Vagina (tissue), 2 donors: ENCODE data around the gene MBTPS1.

ENCODE experiments used
- POLR2A ChIP-seq, 2 donors: fragments of 450-650 bp; IDR thresholded peaks; one replicate each; pipeline ENCODE4 v1.6.1; 2017; ENCODE audit warnings: antibody characterized with exemption in 2 of 2, mild to moderate bottlenecking in 2 of 2, moderate library complexity in 2 of 2
- POLR2AphosphoS5 ChIP-seq, 2 donors: sonication (generic); formaldehyde crosslinking; IDR thresholded peaks; one replicate each; pipeline ENCODE4 v1.9.0; 2017; ENCODE audit warnings: antibody characterized with exemption in 2 of 2, mild to moderate bottlenecking in 2 of 2, low read depth in 1 of 2; ENCODE audit not compliant: insufficient read depth in 1 of 2
- TF ChIP-seq, protein P1 (sequence below), 3 experiments: fragments of 450-650 bp in 2 of 3; fragments of 200-600 bp in 1 of 3; sonication (generic) in 1 of 3; IDR thresholded peaks; one replicate each; pipeline ENCODE4 v1.5.1; 2017 to 2019; ENCODE audit warnings: antibody characterized with exemption in 3 of 3, mild to moderate bottlenecking in 2 of 3, moderate library complexity in 2 of 3

DNA sequence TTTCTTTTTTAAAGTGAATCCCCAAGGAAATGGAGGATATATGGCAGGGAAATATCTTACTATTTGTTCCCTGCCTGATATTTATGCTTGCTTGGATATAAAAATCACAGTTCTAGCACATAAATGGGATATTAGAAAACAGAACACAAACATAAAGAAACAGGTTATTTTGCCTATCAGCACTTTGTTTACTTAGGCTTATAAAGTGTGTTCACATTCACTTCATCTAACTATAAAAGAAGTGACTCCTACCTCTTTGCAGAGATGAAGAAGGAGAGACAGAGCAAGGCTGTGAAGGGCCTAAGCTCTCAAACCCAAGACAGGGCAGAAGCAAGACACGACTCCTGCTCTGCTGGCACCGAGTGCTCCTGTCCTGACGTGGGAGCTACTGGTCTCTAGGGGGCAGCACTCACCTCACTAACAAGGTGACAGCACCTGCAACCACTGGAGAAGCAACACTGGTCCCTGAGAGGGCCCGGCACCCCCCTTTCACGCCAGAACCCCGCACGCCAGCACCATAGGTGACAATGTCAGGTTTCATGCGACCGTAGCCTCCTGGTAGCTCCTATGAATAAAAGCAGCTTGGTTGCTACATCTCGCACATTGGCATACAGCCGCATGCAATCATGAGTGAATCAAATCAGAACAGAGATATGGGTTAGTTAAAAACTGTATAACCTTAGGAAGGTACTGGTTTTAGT, 32.0 kb downstream of the MBTPS1 start:
- no peak for TF ChIP-seq POLR2A (IDR thresholded peaks at IDR 0.05)
- TF ChIP-seq, protein P1, sequence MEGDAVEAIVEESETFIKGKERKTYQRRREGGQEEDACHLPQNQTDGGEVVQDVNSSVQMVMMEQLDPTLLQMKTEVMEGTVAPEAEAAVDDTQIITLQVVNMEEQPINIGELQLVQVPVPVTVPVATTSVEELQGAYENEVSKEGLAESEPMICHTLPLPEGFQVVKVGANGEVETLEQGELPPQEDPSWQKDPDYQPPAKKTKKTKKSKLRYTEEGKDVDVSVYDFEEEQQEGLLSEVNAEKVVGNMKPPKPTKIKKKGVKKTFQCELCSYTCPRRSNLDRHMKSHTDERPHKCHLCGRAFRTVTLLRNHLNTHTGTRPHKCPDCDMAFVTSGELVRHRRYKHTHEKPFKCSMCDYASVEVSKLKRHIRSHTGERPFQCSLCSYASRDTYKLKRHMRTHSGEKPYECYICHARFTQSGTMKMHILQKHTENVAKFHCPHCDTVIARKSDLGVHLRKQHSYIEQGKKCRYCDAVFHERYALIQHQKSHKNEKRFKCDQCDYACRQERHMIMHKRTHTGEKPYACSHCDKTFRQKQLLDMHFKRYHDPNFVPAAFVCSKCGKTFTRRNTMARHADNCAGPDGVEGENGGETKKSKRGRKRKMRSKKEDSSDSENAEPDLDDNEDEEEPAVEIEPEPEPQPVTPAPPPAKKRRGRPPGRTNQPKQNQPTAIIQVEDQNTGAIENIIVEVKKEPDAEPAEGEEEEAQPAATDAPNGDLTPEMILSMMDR (IDR thresholded peaks at IDR 0.05), result peak; percentile 7 to 39 (median 35)
- no peak for TF ChIP-seq POLR2AphosphoS5 (IDR thresholded peaks at IDR 0.05; ENCODE audit: insufficient read depth in 1 of 2, low read depth in 1 of 2)
